HCT116 (cell line): ENCODE results near the gene YIPF7.

Experiments used
- EZH2 ChIP-seq: fragments of 200-600 bp; sonication (generic); IDR thresholded peaks from 2 replicates; pipeline ENCODE4 v1.6.1; 2017; ENCODE audit warnings: antibody characterized with exemption, mixed run types
- EZH2phosphoT487 ChIP-seq: fragments of 200-600 bp; IDR thresholded peaks from 2 replicates; pipeline ENCODE4 v1.6.1; 2018; ENCODE audit warnings: antibody characterized with exemption, borderline replicate concordance
- POLR2A ChIP-seq: IDR thresholded peaks from 2 replicates; pipeline ENCODE4 v1.7.0; 2011; ENCODE audit warnings: borderline replicate concordance; ENCODE audit not compliant: insufficient read depth, insufficient read length; ENCODE audit errors: extremely low read depth
- SIN3A ChIP-seq: IDR thresholded peaks from 2 replicates; pipeline ENCODE4 v1.6.1; 2012; ENCODE audit warnings: low read depth
- SRF ChIP-seq: IDR thresholded peaks from 2 replicates; pipeline ENCODE4 v1.6.1; 2012; ENCODE audit warnings: low read depth
- YY1 ChIP-seq: IDR thresholded peaks from 2 replicates; pipeline ENCODE4 v1.6.1; 2011; ENCODE audit warnings: low read length, low read depth, moderate library complexity, mild to moderate bottlenecking; ENCODE audit not compliant: insufficient replicate concordance; ENCODE audit errors: extremely low read depth
- ZNF274 ChIP-seq: fragments of 200-500 bp; sonication (Bioruptor generic); IDR thresholded peaks from 2 replicates; pipeline ENCODE4 v1.6.1; 2014; ENCODE audit warnings: mild to moderate bottlenecking, low read depth, low read length, inconsistent platforms
- TF ChIP-seq, protein P1 (sequence below), 3 experiments: fragments of 200-600 bp in 1 of 3; sonication (generic) in 1 of 3; IDR thresholded peaks in 2 of 3; conservative IDR thresholded peaks in 1 of 3; 2 replicates each; pipeline ENCODE4 v1.5.1; 2012 to 2017; ENCODE audit warnings: low read depth in 2 of 3, low read length in 2 of 3, antibody characterized with exemption in 1 of 3, borderline replicate concordance in 1 of 3, control low read depth in 1 of 3, mild to moderate bottlenecking in 1 of 3, mixed read lengths in 1 of 3, mixed run types in 1 of 3, moderate library complexity in 1 of 3; ENCODE audit not compliant: insufficient read depth in 1 of 3
- TF ChIP-seq, protein P2 (sequence below): IDR thresholded peaks from 2 replicates; pipeline ENCODE4 v1.6.1; 2012
- TF ChIP-seq, protein P3 (sequence below): IDR thresholded peaks from 2 replicates; pipeline ENCODE4 v1.6.1; 2011; ENCODE audit warnings: mild to moderate bottlenecking, low read length, moderate library complexity; ENCODE audit not compliant: insufficient replicate concordance; ENCODE audit errors: extremely low read depth

DNA sequence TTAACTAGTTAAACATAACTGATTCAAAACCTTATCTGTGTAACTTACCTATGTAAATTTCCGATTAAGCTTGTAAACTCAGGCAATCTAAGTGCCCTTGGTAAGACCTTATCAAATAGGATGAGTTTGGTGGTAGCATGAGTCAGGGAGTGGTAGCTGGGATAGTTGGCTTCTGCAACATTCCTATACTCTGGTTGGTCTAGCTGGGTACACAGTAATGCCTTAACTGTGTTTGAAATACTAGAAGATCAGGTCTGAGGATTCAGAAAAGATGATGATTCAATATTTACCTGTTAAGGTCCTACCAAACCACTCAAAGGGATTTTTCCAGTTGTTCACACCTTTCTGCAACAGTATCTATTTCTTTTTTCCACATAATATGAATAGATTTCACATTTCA is 5.3 kb downstream of the YIPF7 start:
- no peak for TF ChIP-seq POLR2A
- TF ChIP-seq SRF, result no peak
- no peak for TF ChIP-seq EZH2
- TF ChIP-seq, protein P1, sequence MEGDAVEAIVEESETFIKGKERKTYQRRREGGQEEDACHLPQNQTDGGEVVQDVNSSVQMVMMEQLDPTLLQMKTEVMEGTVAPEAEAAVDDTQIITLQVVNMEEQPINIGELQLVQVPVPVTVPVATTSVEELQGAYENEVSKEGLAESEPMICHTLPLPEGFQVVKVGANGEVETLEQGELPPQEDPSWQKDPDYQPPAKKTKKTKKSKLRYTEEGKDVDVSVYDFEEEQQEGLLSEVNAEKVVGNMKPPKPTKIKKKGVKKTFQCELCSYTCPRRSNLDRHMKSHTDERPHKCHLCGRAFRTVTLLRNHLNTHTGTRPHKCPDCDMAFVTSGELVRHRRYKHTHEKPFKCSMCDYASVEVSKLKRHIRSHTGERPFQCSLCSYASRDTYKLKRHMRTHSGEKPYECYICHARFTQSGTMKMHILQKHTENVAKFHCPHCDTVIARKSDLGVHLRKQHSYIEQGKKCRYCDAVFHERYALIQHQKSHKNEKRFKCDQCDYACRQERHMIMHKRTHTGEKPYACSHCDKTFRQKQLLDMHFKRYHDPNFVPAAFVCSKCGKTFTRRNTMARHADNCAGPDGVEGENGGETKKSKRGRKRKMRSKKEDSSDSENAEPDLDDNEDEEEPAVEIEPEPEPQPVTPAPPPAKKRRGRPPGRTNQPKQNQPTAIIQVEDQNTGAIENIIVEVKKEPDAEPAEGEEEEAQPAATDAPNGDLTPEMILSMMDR (IDR thresholded peaks at IDR 0.05 in 2 of 3, conservative IDR thresholded peaks at IDR 0.05 in 1 of 3; ENCODE audit: borderline replicate concordance in 1 of 3, insufficient read depth in 1 of 3, low read depth in 2 of 3, low read length in 2 of 3), result no peak
- no peak for TF ChIP-seq YY1
- TF ChIP-seq, protein P2, sequence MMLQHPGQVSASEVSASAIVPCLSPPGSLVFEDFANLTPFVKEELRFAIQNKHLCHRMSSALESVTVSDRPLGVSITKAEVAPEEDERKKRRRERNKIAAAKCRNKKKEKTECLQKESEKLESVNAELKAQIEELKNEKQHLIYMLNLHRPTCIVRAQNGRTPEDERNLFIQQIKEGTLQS, result no peak
- no peak for TF ChIP-seq EZH2phosphoT487
- no peak for TF ChIP-seq SIN3A
- no peak for TF ChIP-seq ZNF274
- TF ChIP-seq, protein P3, sequence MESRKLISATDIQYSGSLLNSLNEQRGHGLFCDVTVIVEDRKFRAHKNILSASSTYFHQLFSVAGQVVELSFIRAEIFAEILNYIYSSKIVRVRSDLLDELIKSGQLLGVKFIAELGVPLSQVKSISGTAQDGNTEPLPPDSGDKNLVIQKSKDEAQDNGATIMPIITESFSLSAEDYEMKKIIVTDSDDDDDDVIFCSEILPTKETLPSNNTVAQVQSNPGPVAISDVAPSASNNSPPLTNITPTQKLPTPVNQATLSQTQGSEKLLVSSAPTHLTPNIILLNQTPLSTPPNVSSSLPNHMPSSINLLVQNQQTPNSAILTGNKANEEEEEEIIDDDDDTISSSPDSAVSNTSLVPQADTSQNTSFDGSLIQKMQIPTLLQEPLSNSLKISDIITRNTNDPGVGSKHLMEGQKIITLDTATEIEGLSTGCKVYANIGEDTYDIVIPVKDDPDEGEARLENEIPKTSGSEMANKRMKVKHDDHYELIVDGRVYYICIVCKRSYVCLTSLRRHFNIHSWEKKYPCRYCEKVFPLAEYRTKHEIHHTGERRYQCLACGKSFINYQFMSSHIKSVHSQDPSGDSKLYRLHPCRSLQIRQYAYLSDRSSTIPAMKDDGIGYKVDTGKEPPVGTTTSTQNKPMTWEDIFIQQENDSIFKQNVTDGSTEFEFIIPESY, result no peak
